ENCODE measurements around the gene HLA-C.

DNA sequence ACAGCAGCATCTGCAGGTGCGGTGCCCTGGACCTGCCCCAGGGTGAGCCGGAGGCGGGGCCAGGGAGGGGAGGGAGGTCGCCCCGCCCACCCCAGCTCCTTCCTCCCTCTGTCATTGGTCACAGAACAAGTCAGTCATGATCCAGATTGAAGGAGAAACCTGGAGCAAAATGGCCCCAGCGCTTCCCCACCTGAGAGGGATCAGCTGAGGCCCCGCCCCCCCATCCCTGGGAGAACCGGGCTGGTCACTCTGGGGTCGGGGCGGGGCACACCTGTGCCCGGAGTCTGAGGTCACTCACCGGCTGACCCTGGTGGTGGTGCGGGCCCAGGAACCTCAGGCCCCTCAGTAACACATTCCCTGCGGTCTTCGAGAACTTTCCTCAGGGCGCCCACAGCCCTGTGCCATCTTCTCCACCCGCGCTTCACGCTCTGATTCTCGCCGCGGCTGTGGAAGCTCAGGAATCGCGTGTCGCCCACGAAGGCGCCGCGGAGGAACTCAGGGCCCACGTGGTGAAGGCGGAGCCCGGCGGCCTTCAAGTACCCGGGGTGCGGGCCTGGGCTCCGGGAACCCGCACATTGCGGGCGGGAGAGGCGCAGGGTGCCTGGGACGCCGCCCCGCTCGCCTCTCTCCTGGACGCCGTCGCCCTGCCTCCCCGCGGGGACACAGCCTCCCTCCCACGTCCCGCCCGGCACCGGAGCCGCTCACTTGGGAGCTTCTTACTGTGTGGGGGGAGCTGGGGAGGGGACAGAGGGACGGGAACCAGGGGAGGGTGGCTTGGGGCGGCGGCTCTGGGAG is 36.4 kb upstream of the HLA-C start:
- TF ChIP-seq POLR2A (IDR thresholded peaks at IDR 0.05) (no peak), EP300 (IDR thresholded peaks at IDR 0.05; ENCODE audit: low read depth) (no peak), POLR2AphosphoS5 (IDR thresholded peaks at IDR 0.05) (no peak)
- TF ChIP-seq, protein P1, sequence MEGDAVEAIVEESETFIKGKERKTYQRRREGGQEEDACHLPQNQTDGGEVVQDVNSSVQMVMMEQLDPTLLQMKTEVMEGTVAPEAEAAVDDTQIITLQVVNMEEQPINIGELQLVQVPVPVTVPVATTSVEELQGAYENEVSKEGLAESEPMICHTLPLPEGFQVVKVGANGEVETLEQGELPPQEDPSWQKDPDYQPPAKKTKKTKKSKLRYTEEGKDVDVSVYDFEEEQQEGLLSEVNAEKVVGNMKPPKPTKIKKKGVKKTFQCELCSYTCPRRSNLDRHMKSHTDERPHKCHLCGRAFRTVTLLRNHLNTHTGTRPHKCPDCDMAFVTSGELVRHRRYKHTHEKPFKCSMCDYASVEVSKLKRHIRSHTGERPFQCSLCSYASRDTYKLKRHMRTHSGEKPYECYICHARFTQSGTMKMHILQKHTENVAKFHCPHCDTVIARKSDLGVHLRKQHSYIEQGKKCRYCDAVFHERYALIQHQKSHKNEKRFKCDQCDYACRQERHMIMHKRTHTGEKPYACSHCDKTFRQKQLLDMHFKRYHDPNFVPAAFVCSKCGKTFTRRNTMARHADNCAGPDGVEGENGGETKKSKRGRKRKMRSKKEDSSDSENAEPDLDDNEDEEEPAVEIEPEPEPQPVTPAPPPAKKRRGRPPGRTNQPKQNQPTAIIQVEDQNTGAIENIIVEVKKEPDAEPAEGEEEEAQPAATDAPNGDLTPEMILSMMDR (IDR thresholded peaks at IDR 0.05) = no peak
